Activated CD4-positive, alpha-beta T cell treated with anti-CD3 and anti-CD28 coated beads, Interleukin-2, amount 50 U/mL, for 4 hours (primary cell): ENCODE measurements around the gene PLEKHF1.

ENCODE experiments used
- DNase-seq, 2 experiments: peaks; one replicate each; pipeline ENCODE4 v3.0.0-alpha.2; 2020

Gene PLEKHF1

DNA sequence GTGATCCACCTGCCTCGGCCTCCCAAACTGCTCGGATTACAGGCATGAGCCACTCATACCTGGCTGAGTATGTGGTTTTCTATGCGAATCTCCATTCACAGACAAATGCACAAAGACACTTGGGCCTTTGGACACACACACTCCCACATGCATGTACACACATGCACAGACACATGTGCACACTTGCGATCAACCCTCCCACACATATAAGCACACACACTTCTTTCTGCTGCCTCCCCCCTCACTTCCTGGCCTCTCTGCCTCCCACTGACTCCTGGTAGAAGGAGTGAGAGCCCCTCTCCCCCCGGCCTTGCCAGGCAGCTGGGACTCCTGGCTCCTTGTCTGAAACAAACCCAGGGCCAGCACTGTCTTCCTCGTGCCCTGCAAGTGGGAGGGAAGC lies 29.3 kb upstream of the PLEKHF1 start:
- DNase-seq: no peak

DNA sequence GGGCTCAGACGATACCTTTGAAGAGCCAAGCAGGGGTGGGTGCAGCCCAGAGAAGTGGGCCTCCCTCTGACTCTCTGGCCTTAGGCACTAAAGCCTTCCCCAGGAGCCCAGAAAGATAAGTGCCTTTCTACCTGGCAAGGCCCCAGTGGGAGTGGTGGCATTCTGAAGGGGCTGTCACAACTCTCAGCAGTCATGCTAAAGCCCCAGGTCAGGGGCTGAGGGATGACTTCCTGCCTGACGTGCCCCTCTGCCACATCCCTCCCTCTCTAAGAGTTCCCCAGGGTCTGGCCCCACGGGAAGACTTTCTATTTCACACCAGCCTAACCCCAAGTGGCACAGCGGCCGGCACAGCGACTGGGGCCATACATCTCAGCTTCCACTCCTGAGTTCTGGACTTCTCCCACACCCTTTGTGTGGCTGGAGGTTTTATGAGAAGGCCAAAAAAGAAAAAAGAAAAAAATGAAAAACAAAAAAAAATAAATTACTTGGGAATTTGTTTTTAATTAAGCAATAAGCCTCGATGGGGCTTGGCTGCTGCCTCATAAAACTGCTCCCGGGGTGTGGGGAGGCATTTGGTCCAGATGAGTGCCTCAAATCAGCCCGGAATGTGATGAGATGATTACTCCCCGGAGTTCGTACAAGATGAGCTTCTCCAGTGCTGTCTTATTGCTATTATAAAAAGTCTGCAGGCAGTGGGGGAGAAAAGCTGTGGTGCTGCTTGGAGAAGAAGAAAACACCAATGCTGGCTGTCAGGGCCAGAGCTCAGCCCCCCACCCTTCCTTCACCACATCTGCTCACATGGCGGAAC lies 28.5 kb upstream of the PLEKHF1 start:
- no peak for DNase-seq

DNA sequence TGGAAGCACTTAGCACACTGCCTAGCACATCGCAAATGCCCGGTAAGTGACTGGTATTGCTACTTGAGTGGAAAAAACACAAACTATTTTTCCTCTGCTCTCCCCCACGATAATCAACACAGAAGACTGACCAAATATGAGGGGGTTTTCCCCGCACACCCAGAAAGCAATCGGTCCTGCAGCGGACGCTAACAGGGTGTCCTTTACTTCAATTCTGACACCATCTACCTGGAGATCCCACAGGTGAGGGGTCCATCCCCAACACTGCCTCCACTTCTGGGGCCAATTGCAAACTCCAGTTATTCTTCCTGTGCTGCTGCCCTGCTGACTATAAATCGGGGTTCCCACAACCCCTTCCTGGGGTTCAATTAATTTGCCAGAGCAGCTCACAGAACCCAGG lies 26.2 kb upstream of the PLEKHF1 start:
- DNase-seq: no peak

DNA sequence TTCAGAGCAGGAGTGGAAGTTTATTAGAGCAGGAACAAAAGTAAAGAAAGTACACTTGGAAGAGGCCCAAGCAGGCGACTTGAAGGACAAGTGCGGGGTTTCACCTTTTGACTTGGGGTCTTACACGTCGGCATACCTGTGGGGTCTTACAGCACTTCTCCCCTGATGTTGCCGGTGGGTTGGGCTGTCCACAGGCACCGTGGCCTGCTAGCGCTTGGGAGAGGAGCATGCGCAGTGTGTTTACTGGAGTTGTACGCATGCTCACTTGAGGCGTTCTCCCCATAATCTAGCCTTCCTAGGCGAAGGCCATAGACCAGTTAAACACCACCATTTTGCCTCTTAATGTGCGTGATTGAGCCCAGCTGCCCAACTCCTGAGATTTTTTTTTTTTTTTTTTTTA lies 25.0 kb upstream of the PLEKHF1 start:
- no peak for DNase-seq

DNA sequence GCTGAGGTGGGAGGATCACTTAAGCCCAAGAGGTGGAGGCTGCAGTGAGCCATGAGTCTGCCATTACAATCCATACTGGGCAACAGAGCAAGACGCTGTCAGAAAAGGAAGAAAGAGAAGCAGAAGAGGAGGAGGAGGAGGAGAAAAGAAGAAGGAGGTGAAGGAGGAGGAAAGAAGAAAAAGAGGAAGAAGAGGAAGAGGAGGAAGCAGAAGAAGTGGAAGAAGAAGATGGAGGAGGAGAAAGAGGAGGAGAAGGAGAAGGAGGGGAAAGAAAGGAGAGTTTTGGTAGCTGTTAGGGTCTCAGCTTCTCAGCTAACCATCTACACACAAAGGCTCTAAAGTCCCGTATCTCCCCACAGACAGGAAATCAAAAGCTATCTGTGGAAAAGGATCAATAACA lies 23.7 kb upstream of the PLEKHF1 start:
- DNase-seq: no peak

DNA sequence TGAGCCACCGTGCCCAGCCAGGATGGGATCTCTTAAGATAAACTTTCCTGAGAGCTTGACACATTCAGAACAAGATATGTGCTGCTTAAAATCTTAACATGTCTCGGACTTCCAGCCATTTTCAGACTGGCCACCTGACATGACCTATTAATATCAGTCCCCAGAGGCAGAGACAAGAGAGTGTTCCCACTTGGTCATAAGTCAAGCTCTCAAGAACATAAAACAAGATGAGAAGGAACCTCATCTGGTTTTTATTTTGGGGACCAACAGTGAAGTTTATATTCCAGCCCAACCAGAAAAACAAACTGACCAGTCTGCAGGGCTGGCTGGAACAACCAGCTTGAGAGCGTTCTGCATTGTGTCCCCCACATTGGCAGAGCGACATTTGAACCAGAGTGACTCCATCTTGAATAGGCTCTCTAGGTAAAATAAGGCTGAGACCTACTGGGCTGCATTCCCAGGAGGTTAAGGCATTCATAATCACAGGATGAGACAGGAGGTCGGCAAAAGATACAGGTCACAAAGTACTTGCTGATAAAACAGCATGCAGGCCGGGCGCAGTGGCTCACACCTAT lies 21.8 kb upstream of the PLEKHF1 start:
- DNase-seq: no peak

DNA sequence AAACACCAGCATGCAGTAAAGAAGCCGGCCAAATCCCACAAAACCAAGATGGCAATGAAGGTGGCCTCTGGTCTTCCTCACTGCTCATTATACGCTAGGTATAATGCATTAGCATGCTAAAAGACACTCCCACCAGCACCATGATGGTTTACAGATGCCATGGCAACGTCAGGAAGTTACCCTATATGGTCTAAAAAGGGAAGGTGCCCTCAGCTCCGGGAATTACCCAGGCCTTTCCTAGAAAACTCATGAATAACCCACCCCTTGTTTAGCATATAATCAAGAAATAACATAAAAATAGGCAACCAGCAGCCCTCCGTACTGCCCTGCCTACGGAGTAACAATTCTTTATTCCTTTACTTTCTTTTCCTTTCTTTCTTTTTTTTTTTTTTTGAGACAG lies 21.1 kb upstream of the PLEKHF1 start:
- DNase-seq: no peak

DNA sequence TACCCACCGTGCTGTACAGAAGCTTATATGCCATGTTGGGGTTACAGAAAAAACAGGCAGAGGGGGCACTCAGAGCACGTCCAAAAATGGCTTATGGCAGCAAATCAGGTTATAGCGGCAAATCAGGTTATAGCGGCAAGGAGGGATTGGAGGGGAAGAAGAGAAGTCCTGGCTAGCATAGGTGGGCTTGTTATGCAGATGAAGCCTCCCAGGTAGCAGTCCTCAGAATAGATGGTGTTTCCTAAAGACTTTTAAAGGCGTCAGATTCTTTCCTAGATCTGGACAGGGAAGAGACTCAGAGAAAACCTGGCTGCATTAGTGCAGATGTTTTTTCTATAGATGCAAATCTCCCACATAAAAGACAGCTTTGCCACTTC lies 19.8 kb upstream of the PLEKHF1 start:
- no peak for DNase-seq

DNA sequence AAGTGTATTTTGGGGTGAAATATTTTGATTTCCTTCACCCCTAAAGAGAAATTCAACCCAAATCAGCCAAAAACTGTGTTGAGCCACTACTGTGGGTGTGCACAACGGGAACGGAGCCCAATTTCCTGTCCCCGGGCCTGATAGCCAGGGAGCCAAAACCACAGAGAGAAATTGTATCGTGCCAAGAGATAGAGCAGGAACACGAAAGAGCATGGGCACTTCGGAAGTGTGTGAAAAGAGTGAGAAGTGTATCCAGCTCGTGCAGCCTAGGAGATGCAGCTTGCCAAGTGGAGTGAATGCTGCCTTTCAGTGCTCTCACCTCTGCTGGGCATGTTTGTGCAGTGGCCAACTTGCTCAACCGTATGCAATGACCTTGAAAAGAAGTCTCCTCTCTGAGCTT lies 19.4 kb upstream of the PLEKHF1 start:
- no peak for DNase-seq

DNA sequence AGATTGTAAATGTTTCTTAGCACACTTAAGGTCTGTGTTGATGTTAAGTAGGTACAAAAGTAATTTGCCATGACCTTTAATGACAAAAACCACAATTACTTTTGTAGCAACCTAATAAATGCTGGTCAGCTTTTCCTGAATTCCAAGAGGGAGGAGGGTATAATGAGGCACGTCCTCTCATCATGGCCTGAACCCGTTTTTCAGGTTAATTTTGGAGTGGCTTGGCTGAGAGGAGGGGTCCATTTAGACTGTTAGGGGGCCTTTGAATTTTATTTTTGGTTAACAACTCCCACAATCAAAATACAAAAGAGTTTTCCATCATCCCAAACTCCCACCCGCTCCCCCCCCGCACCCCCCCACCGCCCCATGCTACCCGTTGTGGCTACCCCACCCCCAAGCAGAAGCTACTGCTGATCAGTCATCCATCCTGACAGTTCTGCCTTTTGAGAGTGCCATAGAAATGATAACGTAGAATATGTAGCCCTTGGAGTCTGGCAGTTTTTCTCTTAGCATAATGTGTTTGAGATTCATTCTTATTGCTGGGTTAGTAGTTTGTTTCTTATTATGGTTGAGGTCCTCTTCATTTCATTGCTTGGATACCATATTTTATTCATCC lies 14.4 kb upstream of the PLEKHF1 start:
- no peak for DNase-seq

DNA sequence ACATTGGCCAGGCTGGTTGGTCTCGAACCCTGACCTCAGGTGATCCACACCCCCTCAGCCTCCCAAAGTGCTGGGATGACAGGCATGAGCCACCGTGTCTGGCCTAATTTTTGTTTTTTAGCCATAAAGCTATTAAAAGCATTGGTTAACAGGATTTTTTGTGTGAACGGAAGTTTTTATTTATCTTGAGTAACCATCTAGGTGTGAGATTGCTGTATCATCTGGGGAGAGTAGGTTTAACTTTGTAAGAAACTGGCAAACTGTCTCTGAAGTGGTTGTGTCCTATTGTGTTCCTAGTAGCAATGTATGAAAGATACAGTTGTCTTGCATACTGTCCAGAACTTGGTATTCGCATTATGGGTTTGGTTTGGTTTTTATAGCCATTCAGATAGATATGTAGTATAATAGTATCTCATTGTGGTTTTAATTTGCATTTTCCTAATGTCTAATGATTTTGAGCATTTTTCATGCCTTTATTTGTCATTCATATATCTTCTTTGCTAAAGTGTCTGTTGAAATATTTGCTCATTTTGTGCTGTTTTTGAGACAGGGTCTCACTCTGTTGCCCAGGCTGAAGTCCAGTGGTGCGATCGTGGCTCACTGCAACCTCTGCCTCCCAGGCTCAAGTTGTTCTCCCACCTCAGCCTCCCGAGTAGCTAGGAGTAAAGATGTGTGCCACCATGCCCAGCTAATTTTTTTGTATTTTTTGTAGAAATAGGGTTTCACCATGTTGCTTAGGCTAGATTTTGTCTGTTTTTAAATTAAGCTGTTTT lies 13.5 kb upstream of the PLEKHF1 start:
- no peak for DNase-seq

DNA sequence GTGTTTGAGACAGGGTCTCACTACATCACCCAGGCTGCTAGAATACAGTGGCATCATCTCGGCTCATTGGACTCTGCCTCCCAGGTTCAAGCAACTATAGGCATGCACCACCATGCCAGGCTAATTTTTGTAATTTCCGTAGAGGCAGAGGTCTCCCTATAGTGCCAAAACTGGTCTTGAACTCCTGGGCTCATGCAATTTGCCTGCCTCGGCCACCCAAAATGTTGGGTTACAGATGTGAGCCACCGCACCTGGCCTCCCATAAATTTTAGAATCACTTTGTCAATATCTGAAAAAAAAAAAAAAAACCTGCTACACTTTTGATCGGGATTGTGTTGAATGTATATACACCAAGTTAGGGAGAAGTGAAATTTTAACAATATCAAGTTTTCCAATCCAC lies 11.9 kb upstream of the PLEKHF1 start:
- no peak for DNase-seq

DNA sequence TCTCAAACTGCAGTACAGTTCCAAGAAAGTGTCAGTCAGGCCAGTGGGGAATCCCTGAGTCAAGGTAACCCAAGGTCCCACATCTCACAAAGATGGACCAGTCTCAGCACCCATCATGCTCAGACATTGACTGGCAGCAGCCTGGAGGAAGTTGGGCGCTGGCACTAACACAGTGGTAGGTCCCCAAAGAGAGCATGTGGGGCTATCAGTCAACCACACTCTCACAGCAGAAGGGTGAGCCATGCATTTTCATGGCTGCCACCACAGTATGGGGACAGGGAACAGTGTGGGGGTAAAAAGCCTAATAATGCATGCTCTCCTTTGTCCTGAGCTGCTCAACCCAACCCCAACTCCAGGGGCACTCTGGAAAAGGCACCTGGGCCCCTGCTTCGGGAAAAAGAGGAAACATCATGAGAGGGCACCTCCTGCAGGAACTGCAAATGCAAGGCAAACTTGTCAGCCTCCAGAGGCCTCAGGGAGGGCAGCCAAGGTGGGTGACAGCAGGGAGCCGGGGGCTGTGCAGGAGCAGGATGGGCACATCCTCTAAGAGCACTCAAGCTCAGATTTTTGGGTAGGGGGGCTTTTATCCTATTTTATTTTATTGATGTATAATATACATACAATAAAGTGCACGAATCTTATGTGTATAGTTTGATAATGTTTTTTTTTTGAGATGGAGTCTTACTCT lies 9.5 kb upstream of the PLEKHF1 start:
- no peak for DNase-seq

DNA sequence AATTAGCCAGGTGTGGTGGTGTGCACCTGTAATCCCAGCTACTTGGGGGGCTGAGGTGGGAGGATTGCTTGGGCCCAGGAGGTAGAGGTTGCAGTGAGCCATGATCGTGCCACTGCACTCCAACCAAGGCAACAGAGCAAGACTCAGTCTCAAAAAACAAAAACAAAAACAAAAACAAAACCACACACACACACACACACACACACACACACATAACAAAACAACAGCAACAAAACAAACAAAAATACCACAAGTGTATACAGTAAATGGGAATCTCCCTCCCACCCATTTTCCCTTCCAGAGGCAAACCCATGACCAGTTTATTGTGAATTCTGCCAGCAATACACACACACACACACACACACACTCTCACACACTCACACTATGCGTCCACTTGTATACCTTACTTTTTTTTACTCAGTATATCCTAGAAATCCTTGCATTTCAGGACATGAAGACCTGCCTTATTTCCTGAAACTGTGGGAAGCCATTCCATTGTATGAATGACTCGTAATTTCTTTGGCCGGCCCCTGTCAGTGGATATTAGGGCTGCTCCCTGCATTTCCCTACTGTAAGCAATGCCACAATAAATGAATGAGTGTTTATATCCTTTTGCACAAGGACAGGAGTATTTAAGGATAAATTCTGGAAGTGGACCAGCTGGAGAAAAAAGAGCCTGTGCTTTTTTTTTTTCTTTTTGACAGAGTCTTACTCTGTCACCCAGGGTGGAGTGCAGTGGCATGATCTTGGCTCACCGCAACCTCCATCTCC lies 6.9 kb upstream of the PLEKHF1 start:
- no peak for DNase-seq

DNA sequence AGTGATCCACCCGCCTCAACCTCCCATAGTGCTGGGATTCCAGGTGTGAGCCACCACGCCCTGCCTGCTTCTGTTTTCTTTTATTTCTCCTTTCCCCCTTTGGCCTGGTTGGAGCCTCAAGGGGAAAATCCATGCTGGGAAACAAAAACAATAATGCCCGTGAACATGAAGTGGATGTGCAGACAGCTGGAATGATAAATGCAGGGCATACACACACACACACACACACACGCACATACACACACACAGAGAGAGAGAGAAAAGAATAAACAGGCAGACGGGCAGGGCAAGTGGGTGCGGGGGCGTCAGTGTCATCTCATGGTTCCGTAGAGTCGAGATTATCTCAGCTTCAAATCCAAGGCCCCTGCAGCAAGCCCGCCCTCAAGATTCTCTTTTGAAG lies 4.4 kb upstream of the PLEKHF1 start:
- DNase-seq: peak; percentile 53 to 62

DNA sequence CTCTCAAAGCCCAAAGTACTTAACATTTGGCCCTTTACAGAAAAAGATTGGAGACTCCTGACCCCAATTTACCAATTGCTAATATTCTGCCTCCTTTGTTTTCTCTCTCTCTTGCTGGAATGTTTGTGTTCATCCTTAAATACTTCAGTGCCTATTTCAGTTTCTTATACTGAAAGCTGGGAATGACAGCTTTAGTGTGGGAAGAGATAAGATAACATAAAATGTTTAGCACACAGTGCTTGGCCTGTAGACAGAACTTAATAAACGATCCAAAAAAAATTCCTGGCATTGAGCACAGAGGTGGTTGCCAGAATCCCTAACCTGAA lies 3.0 kb upstream of the PLEKHF1 start:
- DNase-seq: no peak

DNA sequence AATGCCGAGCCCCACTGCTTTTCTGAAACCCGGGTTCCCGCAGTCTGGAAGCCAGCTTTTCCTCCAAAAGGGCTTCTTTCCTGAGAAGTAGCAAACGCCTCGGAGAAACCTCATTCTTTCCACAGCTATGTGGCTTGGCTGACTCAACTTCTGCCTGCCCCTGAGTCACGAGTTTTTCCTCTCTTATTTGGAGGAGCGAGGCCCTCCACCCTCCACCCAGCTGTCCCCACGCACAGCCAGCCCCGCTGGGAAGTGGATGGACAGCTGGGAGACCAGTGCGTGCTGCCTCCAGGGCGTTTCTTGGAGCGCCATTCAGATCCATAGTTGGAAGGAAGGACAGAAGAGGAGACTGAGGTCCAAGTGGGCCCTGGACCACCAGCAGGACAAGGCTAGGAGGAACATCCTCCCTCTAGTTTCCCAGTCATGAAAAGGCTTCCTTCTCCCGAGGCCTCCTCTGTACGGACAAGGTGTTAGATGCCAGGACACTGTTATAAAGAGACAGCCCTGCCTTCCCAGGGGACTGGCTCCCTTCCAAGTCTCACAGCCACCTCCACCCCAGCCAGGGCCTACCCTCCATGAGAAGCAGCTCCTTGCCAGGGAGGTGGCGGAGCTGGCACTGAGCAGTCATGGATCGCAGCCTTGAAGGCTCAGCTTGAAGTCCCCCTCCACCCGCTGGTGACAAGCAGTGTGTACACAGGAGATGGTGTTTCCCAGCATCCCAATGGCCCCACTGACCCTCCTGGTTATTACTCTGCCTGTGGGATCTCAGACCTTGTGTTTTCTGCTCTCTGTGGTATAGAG lies 2.5 kb upstream of the PLEKHF1 start:
- DNase-seq: no peak

DNA sequence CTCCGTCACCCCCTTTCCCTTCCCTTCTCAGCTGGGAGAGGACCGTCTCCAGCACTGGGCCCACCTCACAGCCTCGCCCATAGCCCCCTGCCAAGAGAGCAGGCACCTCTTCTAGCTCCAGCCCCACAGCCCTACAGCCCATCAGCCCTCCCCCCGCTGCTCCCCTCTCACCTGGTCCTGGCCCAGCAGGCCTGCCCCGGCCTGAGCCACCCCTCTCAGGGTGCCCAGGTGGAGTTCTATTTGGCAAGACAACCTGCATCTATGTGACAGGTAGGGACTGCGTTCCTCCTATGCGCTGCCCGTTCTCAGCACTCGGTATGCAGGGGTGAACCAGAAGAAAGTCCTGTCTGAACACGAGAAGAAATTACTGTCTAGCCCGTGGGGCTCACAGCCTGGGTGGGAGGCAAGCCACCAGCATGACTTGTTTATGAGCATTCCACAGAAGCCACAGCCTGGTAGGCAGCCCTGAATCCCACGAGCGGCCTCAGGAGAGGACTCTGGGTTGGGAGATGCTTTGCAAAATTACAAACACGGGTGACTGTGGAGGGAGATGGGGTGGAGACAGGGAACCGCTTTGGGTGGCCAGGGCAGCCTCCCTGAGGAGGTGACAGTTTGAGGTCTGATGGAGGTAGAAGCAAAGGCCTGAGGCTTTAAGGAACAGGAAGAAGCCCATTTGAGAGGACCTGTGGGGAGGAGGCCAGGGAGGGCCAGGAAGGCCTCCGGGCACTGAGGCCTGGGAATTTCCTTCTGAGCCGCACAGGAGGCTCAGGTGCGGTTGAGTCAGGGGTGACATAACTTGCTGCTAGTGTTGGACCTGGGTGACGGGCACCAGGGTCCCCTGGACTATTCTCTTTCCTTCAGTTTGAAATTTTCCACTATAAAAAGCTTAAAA lies 1.2 kb upstream of the PLEKHF1 start:
- DNase-seq: no peak

DNA sequence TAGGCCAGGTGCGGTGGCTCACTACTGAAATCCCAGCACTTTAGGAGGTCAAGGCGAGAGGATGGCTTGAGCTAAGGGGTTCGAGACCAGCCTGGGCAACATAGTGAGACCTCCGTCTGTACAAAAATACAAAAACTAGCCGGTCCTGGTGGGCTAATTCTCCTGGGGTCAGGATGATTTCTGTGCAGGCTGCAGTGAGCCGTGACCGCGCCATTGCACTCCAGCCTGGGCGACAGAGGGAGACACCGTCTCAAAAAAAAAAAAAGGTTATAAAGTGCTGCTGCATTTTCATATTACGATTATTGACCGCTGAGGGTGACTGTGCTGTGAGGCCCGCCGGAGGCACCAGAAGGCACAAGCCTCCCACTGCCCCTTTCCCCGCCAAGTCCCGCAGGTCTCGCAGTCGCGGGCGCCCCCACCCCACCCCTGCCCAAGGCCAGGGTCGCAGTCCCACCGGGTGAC lies 477 bp upstream of the PLEKHF1 start:
- no peak for DNase-seq

DNA sequence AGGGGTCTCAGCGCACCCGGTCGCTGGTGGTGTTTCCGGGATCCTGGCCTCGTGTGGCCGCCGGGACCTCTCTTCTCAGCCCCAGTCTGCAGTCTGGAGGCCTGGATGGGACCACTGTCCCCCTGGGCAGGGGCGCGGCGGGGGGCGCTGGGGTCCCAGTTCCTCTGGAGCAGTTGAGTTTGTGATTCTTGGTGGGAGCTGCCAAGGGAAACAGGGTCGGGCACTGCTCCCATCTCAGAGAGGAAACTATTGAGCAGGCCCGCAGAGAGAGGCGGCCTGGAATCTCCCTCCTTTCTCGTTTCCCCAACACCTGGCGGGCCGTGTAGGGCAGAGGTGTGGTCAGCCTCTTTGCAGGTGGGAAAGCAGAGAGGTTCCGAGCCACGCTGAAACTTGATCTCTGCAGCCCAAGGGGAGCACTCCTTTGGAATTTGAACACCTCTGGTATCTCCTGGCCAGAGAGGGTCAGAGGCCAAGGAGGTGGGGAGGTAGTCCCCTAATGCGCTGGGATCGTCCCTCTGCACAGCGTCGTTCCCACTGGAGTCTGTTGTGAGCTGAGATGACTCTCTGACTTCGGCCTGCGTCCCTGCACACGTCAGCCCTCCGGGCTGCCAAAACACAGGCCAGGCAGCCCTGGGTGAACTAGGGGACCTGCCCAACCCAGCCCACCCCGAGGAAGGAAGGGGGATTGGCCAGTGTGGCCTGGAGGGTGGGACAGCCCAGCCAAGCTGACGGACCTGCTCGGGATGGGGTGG lies 741 bp downstream of the PLEKHF1 start:
- no peak for DNase-seq
